Coronary artery (tissue), 2 donors: ENCODE measurements around the gene TMEM174.

ENCODE experiments used
- DNase-seq: peaks from one replicate; pipeline ENCODE4 v3.0.0-alpha.2; 2017; ENCODE audit warnings: low spot score
- H3K27ac ChIP-seq, 2 donors: fragments of 200-600 bp; sonication (generic); one replicate each; pipeline ENCODE4 v1.5.1; 2016 to 2019
- H3K4me3 ChIP-seq: fragments of 200-600 bp; sonication (generic); 2 replicates; pipeline ENCODE4 v1.5.1; 2016; ENCODE audit warnings: mild to moderate bottlenecking, moderate library complexity
- TF ChIP-seq, protein P1 (sequence below): fragments of 200-600 bp; sonication (generic); IDR thresholded peaks from one replicate; pipeline ENCODE4 v1.5.1; 2019; ENCODE audit warnings: antibody characterized with exemption

The TMEM174 gene

DNA sequence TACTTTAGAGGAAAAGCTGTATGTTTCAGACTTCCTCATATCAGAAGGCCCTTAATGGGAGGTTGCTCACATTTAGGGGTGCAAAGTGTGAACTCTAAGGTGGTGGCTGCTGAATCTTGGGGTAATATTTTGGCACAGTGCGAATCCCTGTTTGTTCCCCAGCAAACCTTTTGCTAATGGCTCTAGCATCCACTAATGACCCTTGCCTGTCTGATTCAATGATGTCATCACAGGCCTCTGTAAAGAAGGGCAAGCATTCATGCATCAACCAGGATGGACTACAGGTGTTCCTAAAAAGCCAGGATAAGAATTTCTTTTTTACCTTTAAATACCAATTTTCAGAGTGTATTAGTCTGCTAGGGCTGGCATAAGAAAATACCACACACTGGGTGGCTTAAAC, 32.2 kb upstream of the TMEM174 start:
- DNase-seq = no peak
- Histone ChIP-seq H3K4me3 (no peak overlapping the region), H3K27ac (no peak overlapping the region)
- TF ChIP-seq, protein P1, sequence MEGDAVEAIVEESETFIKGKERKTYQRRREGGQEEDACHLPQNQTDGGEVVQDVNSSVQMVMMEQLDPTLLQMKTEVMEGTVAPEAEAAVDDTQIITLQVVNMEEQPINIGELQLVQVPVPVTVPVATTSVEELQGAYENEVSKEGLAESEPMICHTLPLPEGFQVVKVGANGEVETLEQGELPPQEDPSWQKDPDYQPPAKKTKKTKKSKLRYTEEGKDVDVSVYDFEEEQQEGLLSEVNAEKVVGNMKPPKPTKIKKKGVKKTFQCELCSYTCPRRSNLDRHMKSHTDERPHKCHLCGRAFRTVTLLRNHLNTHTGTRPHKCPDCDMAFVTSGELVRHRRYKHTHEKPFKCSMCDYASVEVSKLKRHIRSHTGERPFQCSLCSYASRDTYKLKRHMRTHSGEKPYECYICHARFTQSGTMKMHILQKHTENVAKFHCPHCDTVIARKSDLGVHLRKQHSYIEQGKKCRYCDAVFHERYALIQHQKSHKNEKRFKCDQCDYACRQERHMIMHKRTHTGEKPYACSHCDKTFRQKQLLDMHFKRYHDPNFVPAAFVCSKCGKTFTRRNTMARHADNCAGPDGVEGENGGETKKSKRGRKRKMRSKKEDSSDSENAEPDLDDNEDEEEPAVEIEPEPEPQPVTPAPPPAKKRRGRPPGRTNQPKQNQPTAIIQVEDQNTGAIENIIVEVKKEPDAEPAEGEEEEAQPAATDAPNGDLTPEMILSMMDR = no peak

DNA sequence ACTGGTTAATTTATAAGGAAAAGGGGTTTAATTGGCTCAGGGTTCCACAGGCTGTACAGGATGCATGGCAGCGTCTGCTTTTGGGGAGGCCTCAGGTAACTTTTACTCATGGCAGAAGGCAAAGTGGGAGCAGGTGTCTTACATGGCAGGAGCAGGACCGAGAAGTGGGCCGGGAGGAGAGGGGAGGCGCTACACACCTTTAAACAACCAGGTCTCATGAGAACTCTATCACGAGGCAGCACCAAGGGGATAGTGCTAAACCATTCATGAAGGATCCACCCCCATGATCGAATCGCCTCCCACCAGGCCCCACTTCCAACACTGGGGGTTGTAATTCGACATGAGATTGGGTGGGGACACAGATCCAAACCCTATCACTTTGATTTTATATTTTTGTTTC, 31.0 kb upstream of the TMEM174 start:
- Histone ChIP-seq H3K4me3 (no peak overlapping the region), H3K27ac (no peak overlapping the region)
- no peak for DNase-seq
- TF ChIP-seq, protein P1 = no peak

DNA sequence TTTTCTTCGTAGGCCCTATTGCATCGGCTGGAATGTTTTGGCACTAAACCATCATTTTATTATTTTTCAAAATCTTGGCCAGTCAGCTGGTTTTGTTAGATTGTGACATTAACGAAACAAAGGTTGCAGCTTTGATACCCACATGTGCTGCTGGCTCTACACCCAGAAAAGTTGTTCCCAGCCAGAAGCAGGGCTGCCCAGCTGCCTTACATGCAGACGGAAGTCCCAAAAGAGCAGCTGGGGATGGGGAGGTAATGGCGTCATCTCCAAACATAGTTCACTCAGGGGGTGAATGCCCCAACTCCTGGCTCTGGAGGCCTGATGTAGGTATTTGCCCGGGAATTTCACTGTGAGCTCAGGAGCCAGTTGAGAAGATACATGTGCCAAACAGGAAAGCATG, 29.3 kb upstream of the TMEM174 start:
- TF ChIP-seq, protein P1 = no peak
- H3K4me3 ChIP-seq = no peak overlapping the region
- no peak for DNase-seq

DNA sequence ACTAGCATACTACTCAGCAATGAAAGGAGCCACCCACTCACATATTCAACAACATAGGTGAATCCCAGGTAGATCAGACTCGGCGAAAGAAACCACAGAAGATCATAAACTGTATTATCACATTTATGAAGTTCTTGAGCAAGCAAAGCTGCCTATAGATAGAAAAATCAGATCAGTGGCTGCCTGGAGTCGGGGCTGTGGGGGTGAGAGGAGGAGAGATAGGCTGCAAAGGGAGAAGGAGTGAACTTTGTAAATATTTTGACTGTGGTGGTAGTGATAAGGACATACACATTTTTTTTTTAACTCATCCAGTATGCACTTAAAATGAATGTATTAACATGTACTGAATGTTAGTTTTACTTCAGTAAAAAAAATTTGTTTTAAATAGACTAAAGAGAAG, 23.5 kb upstream of the TMEM174 start:
- DNase-seq = no peak
- Histone ChIP-seq H3K4me3 (no peak overlapping the region), H3K27ac (no peak overlapping the region)
- TF ChIP-seq, protein P1 = no peak

More for the DNA sequence above, 29.3 kb upstream of the TMEM174 start:
- no peak overlapping the region for H3K27ac ChIP-seq

DNA sequence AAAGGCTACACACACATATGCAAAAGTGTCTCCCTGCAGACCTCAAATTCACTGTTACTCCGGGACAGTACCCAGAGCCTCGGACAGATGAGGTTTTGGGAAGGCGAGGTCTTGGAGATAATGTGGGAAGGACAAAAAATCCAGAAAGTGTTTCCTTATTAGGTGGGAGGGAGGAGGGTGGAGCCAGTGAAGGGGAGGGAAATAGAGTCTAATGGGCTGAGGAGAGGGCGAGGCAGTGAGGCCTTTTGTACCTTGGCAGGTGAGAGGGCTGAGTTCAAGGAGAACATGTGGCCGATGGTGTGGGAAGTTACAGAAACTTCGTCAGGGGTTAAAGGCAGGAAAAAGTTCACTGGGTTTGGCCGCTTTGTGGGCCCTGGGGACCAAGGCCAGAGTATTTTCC, 22.1 kb upstream of the TMEM174 start:
- TF ChIP-seq, protein P1 = no peak
- H3K4me3 ChIP-seq = no peak overlapping the region
- no peak for DNase-seq
- no peak overlapping the region for H3K27ac ChIP-seq

DNA sequence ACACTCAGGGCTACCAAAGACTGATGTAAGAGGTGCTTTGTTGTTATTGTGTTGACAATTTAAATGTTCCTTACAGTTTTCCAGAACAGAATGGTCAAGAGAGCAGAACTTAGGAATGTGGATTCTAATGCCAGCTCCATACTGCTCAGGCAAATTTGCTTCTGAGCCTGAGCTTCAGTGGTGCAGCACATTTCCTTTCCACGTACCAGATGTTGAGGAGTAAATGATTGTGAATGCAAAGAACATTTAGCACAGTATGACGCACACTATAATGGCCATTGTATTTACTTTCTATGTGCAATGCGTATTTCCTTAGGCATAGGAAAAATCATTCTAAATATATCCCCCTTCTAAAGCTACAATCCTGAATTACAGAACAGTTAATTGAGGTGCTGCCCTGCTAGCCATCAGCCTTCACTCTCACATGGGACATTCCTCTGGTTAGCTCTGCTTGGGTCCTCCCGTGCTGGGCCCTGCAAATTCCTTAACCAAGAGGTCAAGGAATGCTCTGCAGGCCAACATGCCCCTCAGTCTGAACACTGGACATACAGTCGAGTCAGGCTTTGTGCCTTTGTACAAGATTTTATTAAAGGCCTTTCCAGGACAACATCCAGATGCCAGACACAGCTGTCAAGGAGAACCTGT, 21.1 kb upstream of the TMEM174 start:
- no peak for DNase-seq
- H3K27ac ChIP-seq = no peak overlapping the region
- TF ChIP-seq, protein P1 = no peak

More for the DNA sequence above, 21.1 kb upstream of the TMEM174 start:
- no peak overlapping the region for H3K4me3 ChIP-seq
